Endothelial cell of hepatic sinusoid (primary cell): Measurements from ENCODE around the gene LRIT2.
"Not testable (repeated sequence)": the region's sequence is repeated elsewhere in the genome, so short reads cannot be mapped to it uniquely, and the experiment has no call there.

Source experiments
- in situ Hi-C: cut with HindIII; loops from 2 replicates; pipeline ENCODE4 v1.10.0; 2017; ENCODE audit warnings: low sequenced_read_pairs

LRIT2 gene

GRCh38 chr10:84185526-84186175 is 39.7 kb downstream of the LRIT2 start:
- in situ Hi-C loops: no loop called here

- in situ Hi-C loops: no loop called here
These were observed 40.8 kb downstream of the LRIT2 start for GRCh38 chr10:84184517-84184916.

GRCh38 chr10:84181631-84182030 is 43.7 kb downstream of the LRIT2 start:
- in situ Hi-C loops: no loop called here

GRCh38 chr10:84180386-84180785 is 45.0 kb downstream of the LRIT2 start:
- in situ Hi-C loops: not testable (repeated sequence)

GRCh38 chr10:84179059-84179710 is 46.2 kb downstream of the LRIT2 start:
- in situ Hi-C loops: no loop called here

GRCh38 chr10:84178160-84178609 is 47.2 kb downstream of the LRIT2 start:
- in situ Hi-C loops: no loop called here

- in situ Hi-C loops: no loop called here
These were observed 47.7 kb downstream of the LRIT2 start for GRCh38 chr10:84177541-84178141.

GRCh38 chr10:84176836-84177474 is 48.4 kb downstream of the LRIT2 start:
- in situ Hi-C loops: no loop called here

GRCh38 chr10:84176351-84176750 is 49.0 kb downstream of the LRIT2 start:
- in situ Hi-C loops: no loop called here

- in situ Hi-C loops: no loop called here
These were observed 49.9 kb downstream of the LRIT2 start for GRCh38 chr10:84175436-84175835.

GRCh38 chr10:84173501-84173929 is 51.8 kb downstream of the LRIT2 start, which contains the start of gene GPR15LG:
Gene GPR15LG, plus strand, starts transcription at chr10:84173801. Its CDS starts 51 bp downstream, at chr10:84173852.
- in situ Hi-C loops: no loop called here

GRCh38 chr10:84172467-84173356 is 52.6 kb downstream of the LRIT2 start:
- in situ Hi-C loops: no loop called here

- in situ Hi-C loops: not testable (repeated sequence)
These were observed 53.5 kb downstream of the LRIT2 start for GRCh38 chr10:84171700-84172466.

- in situ Hi-C loops: not testable (repeated sequence)
These were observed 54.1 kb downstream of the LRIT2 start for GRCh38 chr10:84171237-84171636.
